Ovary (tissue), 3 donors: ENCODE results near the gene FGD3.

Experiments
- EP300 ChIP-seq: sonication (generic); formaldehyde crosslinking; IDR thresholded peaks from one replicate; pipeline ENCODE4 v1.6.1; 2017; ENCODE audit warnings: antibody characterized with exemption
- POLR2A ChIP-seq: fragments of 450-650 bp; IDR thresholded peaks from one replicate; pipeline ENCODE4 v1.6.1; 2017; ENCODE audit warnings: antibody characterized with exemption, mild to moderate bottlenecking, moderate library complexity
- TF ChIP-seq, protein P1 (sequence below), 3 donors: fragments of 450-650 bp in 2 of 3; fragments of 200-600 bp in 1 of 3; IDR thresholded peaks; one replicate each; pipeline versions ENCODE4 v1.5.1 to v1.8.0; 2016 to 2022; ENCODE audit warnings: antibody characterized with exemption in 3 of 3, mild to moderate bottlenecking in 1 of 3
- donor health status: DM: no; HTN: no; CAD: no.

DNA sequence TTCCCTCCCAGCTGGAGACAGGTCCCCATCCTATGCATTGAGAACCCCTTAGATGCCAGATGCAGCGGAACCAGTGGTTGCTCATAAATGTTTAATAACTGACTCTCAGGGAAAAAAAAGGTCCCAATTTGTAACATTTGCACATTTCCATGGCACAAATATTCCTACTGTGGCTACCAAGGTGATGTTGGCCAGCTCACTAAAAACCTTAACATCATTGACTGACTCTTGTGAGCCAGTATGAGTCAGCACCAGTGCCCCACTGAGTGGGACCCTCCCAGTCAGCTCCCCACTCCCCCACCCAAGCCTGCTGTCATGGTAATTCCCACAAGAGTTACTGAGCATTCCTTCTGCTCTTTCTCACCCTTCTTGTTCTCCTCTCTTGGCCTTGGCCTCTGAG lies 26.9 kb upstream of the FGD3 start:
- TF ChIP-seq, protein P1, sequence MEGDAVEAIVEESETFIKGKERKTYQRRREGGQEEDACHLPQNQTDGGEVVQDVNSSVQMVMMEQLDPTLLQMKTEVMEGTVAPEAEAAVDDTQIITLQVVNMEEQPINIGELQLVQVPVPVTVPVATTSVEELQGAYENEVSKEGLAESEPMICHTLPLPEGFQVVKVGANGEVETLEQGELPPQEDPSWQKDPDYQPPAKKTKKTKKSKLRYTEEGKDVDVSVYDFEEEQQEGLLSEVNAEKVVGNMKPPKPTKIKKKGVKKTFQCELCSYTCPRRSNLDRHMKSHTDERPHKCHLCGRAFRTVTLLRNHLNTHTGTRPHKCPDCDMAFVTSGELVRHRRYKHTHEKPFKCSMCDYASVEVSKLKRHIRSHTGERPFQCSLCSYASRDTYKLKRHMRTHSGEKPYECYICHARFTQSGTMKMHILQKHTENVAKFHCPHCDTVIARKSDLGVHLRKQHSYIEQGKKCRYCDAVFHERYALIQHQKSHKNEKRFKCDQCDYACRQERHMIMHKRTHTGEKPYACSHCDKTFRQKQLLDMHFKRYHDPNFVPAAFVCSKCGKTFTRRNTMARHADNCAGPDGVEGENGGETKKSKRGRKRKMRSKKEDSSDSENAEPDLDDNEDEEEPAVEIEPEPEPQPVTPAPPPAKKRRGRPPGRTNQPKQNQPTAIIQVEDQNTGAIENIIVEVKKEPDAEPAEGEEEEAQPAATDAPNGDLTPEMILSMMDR (IDR thresholded peaks at IDR 0.05): no peak
- TF ChIP-seq POLR2A (no peak), EP300 (no peak)
